A549 (cell line): ENCODE data around the gene JAZF1. TPM values are rescaled to one million over a fixed set of nuclear protein-coding genes. Genes with fewer than 3 reads are reported as not detected.
A peak's percentile ranks its signal among the peaks of the same experiment; 100 is the strongest.

Source experiments
- ATAC-seq, 2 experiments: fragments of 200-7000 bp in 1 of 2; fragments of >200 bp in 1 of 2; cut with Nextera tagmentation in 1 of 2; cut with Tn5 transposase in 1 of 2; 3 replicates each; pipeline versions ENCODE4 v1.8.0 to v1.9.1; 2018 to 2020; ENCODE audit warnings: mild to moderate bottlenecking in 1 of 2, moderate library complexity in 1 of 2
- CTCF ChIA-PET: fragments of 300-600 bp; sonication (Branson Sonifier 250); formaldehyde crosslinking; extraction: SDS; loops from one replicate; lab custom pipeline; 2021; ENCODE audit warnings: antibody characterized with exemption, inconsistent platforms; lab: Yijun Ruan, JAX
- POLR2A ChIA-PET: fragments of 350-600 bp; formaldehyde crosslinking; extraction: SDS; loops from one replicate; lab custom pipeline; 2021; ENCODE audit warnings: antibody characterized with exemption, inconsistent platforms; lab: Yijun Ruan, JAX
- DNase-seq, 2 experiments: peaks; one replicate each; pipeline versions ENCODE4 v3.0.0 to v3.0.0-alpha.2; 2011 to 2016; ENCODE audit warnings: low read depth in 1 of 2, low spot score in 1 of 2
- FAIRE-seq: peaks from 2 replicates; lab custom pipeline; 2011; peaks lifted over from hg19 to GRCh38; lab: Jason Lieb, UNC
- H3K27ac ChIP-seq, 2 experiments: fragments of >200 bp; sonication (Bioruptor Twin); formaldehyde crosslinking; 3 replicates each; pipeline ENCODE4 v1.5.1; 2016 to 2017
- H3K4me1 ChIP-seq: fragments of >200 bp; sonication (Bioruptor Twin); formaldehyde crosslinking; 3 replicates; pipeline ENCODE4 v1.6.1; 2016
- H3K4me2 ChIP-seq: fragments of >200 bp; sonication (Bioruptor Twin); formaldehyde crosslinking; 3 replicates; pipeline ENCODE4 v1.6.1; 2016
- H3K4me3 ChIP-seq: fragments of >200 bp; sonication (Bioruptor Twin); formaldehyde crosslinking; 3 replicates; pipeline ENCODE4 v1.5.1; 2016
- H3K9me3 ChIP-seq: fragments of >200 bp; sonication (Bioruptor Twin); formaldehyde crosslinking; 3 replicates; pipeline ENCODE4 v1.6.1; 2016
- ATOH8 ChIP-seq: fragments of 250-450 bp; sonication (Bioruptor Pico); IDR thresholded peaks from 2 replicates; pipeline ENCODE4 v1.5.0; 2020; ENCODE audit warnings: low read depth, mild to moderate bottlenecking, moderate library complexity
- BHLHE40 ChIP-seq: IDR thresholded peaks from 2 replicates; pipeline ENCODE4 v1.6.1; 2012; ENCODE audit warnings: low read depth, low read length, inconsistent platforms
- CBX8 ChIP-seq: fragments of 200-600 bp; sonication (generic); IDR thresholded peaks from 2 replicates; pipeline ENCODE4 v1.6.1; 2016
- CTCF ChIP-seq: fragments of >200 bp; sonication (Bioruptor Twin); formaldehyde crosslinking; IDR thresholded peaks from 3 replicates; pipeline ENCODE4 v1.5.1; 2016
- EHF ChIP-seq: fragments of 250-450 bp; sonication (Bioruptor Pico); IDR thresholded peaks from 2 replicates; pipeline ENCODE4 v1.5.0; 2020; ENCODE audit warnings: mild to moderate bottlenecking
- EHMT2 ChIP-seq: fragments of 200-600 bp; sonication (generic); IDR thresholded peaks from 2 replicates; pipeline ENCODE4 v1.6.1; 2016; ENCODE audit warnings: antibody characterized with exemption, low read depth, mild to moderate bottlenecking, moderate library complexity
- ESRRA ChIP-seq: fragments of 150-350 bp; IDR thresholded peaks from 2 replicates; pipeline ENCODE4 v1.6.1; 2014; ENCODE audit warnings: mild to moderate bottlenecking, low read length, borderline replicate concordance
- HES2 ChIP-seq: fragments of >200 bp; sonication (Bioruptor Twin); formaldehyde crosslinking; IDR thresholded peaks from 2 replicates; pipeline ENCODE4 v1.6.1; 2016
- HEYL ChIP-seq: fragments of 250-450 bp; sonication (Bioruptor Pico); IDR thresholded peaks from 2 replicates; pipeline ENCODE4 v1.8.0; 2021; ENCODE audit warnings: mild to moderate bottlenecking, moderate library complexity
- HOXB13 ChIP-seq: fragments of 250-450 bp; sonication (Bioruptor Pico); IDR thresholded peaks from 2 replicates; pipeline ENCODE4 v1.5.0; 2020; ENCODE audit warnings: low read depth, mild to moderate bottlenecking, moderate library complexity
- HOXB5 ChIP-seq: fragments of 250-450 bp; sonication (Bioruptor Pico); IDR thresholded peaks from 2 replicates; pipeline ENCODE4 v1.5.0; 2020; ENCODE audit warnings: mild to moderate bottlenecking, moderate library complexity
- MAX ChIP-seq: IDR thresholded peaks from 2 replicates; pipeline ENCODE4 v1.6.1; 2012
- MYC ChIP-seq: IDR thresholded peaks from 2 replicates; pipeline ENCODE4 v1.6.1; 2012; ENCODE audit warnings: mild to moderate bottlenecking, inconsistent platforms, low read length, improper control_type of control experiment, borderline replicate concordance
- NFE2L2 ChIP-seq: fragments of 150-350 bp; conservative IDR thresholded peaks from 2 replicates; pipeline ENCODE4 v1.6.1; 2014; ENCODE audit warnings: low read length
- RAD21 ChIP-seq, 2 experiments: fragments of >200 bp in 1 of 2; sonication (Bioruptor Twin) in 1 of 2; formaldehyde crosslinking in 1 of 2; IDR thresholded peaks in 1 of 2; conservative IDR thresholded peaks in 1 of 2; 2 replicates in 1 of 2; 3 replicates in 1 of 2; pipeline ENCODE4 v1.6.1; 2012 to 2018; ENCODE audit warnings: inconsistent platforms in 1 of 2
- REST ChIP-seq: fragments of 200-600 bp; sonication (generic); IDR thresholded peaks from 2 replicates; pipeline ENCODE4 v1.6.1; 2016; ENCODE audit warnings: antibody characterized with exemption, mild to moderate bottlenecking, moderate library complexity
- SMC3 ChIP-seq: fragments of >200 bp; sonication (Bioruptor Twin); formaldehyde crosslinking; IDR thresholded peaks from 3 replicates; pipeline ENCODE4 v1.6.1; 2018; ENCODE audit warnings: inconsistent platforms
- TFCP2L1 ChIP-seq: fragments of 250-450 bp; sonication (Bioruptor Pico); IDR thresholded peaks from 2 replicates; pipeline ENCODE4 v1.5.0; 2021; ENCODE audit warnings: mild to moderate bottlenecking
- USF2 ChIP-seq: fragments of 450-650 bp; IDR thresholded peaks from 2 replicates; pipeline ENCODE4 v1.6.1; 2014; ENCODE audit warnings: antibody characterized with exemption
- ZC3H11A ChIP-seq: fragments of 450-650 bp; IDR thresholded peaks from 2 replicates; pipeline ENCODE4 v1.6.1; 2014; ENCODE audit warnings: antibody characterized with exemption, mild to moderate bottlenecking
- ZFP36 ChIP-seq: fragments of 450-650 bp; IDR thresholded peaks from 2 replicates; pipeline ENCODE4 v1.6.1; 2014; ENCODE audit warnings: borderline replicate concordance; ENCODE audit not compliant: partially characterized antibody
- WGBS: methylation state at CpG from one replicate; pipeline ENCODE4 v1.1.6; 2017; ENCODE audit errors: missing lambda C conversion rate; 5-methylcytosine and 5-hydroxymethylcytosine counted together
- polyA plus RNA-seq, 4 experiments: library from polyadenylated mRNA; depleted of rRNA in 3 of 4; stranded (reverse); fragments of >200 nt; fragmentation: RNase III in 1 of 4; extraction: RNeasy Plus Mini Kit Qiagen cat#74134 plus additional on column Dnase treatment in 1 of 4; gene quantifications; 2 replicates in 3 of 4; 3 replicates in 1 of 4; pipeline ENCODE4 v1.2.3, GENCODE V29; 2011 to 2017

The JAZF1 gene
- polyA plus RNA-seq, 2 of the 4 experiments (the other 2 are of a cell fraction), result 1.9 to 2.8 TPM

- CTCF ChIA-PET, result interaction anchor here (0.8 to 11.3 kb wide), 35 partner anchors 9 to 888 kb away, joined by 3 to 117 read pairs (median 6); partner anchors contain the start of gene HOXA13
- no peak overlapping the region for H3K4me3 ChIP-seq
- POLR2A ChIA-PET, result no interaction called here
- 36% methylated on average over 7 of the region's 7 CpGs for WGBS
- FAIRE-seq, result peak; percentile 98
- H3K9me3 ChIP-seq, result no peaks in the 10 kb centered on the region
- peak; percentile 37 to 69 for DNase-seq
- peak overlapping the region; percentile 69 to 71 for H3K27ac ChIP-seq
- H3K4me2 ChIP-seq, result peak overlapping the region; percentile 83
- ATAC-seq, result peak; percentile 75; a peak in 5 of 6 replicates
- TF ChIP-seq CTCF, result peak; percentile 97
- TF ChIP-seq RAD21 (conservative IDR thresholded peaks at IDR 0.05 in 1 of 2, IDR thresholded peaks at IDR 0.05 in 1 of 2), result peak; percentile 85 to 90
- no peak for TF ChIP-seq CBX8
- TF ChIP-seq ATOH8, result no peak
- TF ChIP-seq HOXB5 (CRISPR knock-in tag), result no peak
- no peak for TF ChIP-seq ZC3H11A
- no peak for TF ChIP-seq REST
- TF ChIP-seq MAX, result 0 out of 2 replicates have a peak, but pooled peaks have one; percentile 22
- TF ChIP-seq BHLHE40, result no peak
- peak; percentile 91 for TF ChIP-seq SMC3
- TF ChIP-seq ESRRA, result no peak
- TF ChIP-seq HEYL, result no peak
- H3K4me1 ChIP-seq, result peaks cover 37% of the 10 kb centered on the region
These were observed 102.3 kb downstream of the JAZF1 start for GRCh38 chr7:28078036-28078901.

- POLR2A ChIA-PET, result no interaction called here
- peak; percentile 65 for FAIRE-seq
These were observed 103.0 kb downstream of the JAZF1 start for GRCh38 chr7:28077616-28078015.

More at GRCh38 chr7:28077616-28078015, 103.0 kb downstream of the JAZF1 start:
- ATAC-seq (peak; percentile 37 to 67; a peak in 4 of 6 replicates), DNase-seq (no peak)
- WGBS, result 67% methylated on average over 2 of the region's 2 CpGs
- peak overlapping the region; percentile 69 to 71 for H3K27ac ChIP-seq
- CTCF ChIA-PET, result interaction anchor here (0.6 to 11.3 kb wide), 37 partner anchors 9 to 888 kb away, joined by 3 to 117 read pairs (median 6); partner anchors contain the start of gene HOXA13
- TF ChIP-seq MYC (no peak), NFE2L2 (no peak), EHF (CRISPR knock-in tag) (no peak), HES2 (no peak), USF2 (no peak), EHMT2 (no peak), HOXB13 (CRISPR knock-in tag) (no peak), ZC3H11A (no peak), ZFP36 (no peak), TFCP2L1 (no peak)
- TF ChIP-seq, all 56 proteins: peak for 0
- Histone ChIP-seq H3K4me2 (peak overlapping the region; percentile 83), H3K4me3 (no peak overlapping the region), H3K4me1 (peaks cover 35% of the 10 kb centered on the region), H3K9me3 (no peaks in the 10 kb centered on the region)
